Uterus (tissue), 4 donors: ENCODE results near the gene NT5DC2. TPM values are rescaled to one million over a fixed set of nuclear protein-coding genes. Genes with fewer than 3 reads are reported as not detected.

Source experiments
- DNase-seq, 2 donors: peaks; one replicate each; pipeline ENCODE4 v3.0.0-alpha.2; 2019 to 2020
- H3K27ac ChIP-seq, 2 donors: fragments of 200-600 bp; sonication (generic); 1 replicate in 1 of 2; 2 replicates in 1 of 2; pipeline ENCODE4 v1.5.1; 2016 to 2018
- H3K27me3 ChIP-seq, 2 donors: fragments of 200-600 bp; sonication (generic); one replicate each; pipeline ENCODE4 v1.5.1; 2018 to 2019; ENCODE audit warnings: control low read depth in 1 of 2
- H3K36me3 ChIP-seq, 2 donors: fragments of 200-600 bp; sonication (generic); one replicate each; pipeline ENCODE4 v1.5.1; 2019; ENCODE audit warnings: control low read depth in 1 of 2
- H3K4me1 ChIP-seq, 2 donors: fragments of 200-600 bp; sonication (generic); one replicate each; pipeline ENCODE4 v1.5.1; 2018 to 2019; ENCODE audit warnings: control low read depth in 1 of 2
- H3K4me3 ChIP-seq, 2 donors: fragments of 200-600 bp; sonication (generic); 1 replicate in 1 of 2; 2 replicates in 1 of 2; pipeline ENCODE4 v1.5.1; 2018 to 2019; ENCODE audit warnings: mild to moderate bottlenecking in 1 of 2
- H3K9me3 ChIP-seq, 2 donors: fragments of 200-600 bp; sonication (generic); one replicate each; pipeline ENCODE4 v1.5.1; 2019; ENCODE audit warnings: control low read depth in 1 of 2
- CTCF ChIP-seq, 4 experiments: fragments of 200-600 bp in 2 of 4; fragments of 450-650 bp in 2 of 4; sonication (generic) in 2 of 4; IDR thresholded peaks; one replicate each; pipeline ENCODE4 v1.5.1; 2016 to 2019; ENCODE audit warnings: antibody characterized with exemption in 4 of 4, mild to moderate bottlenecking in 2 of 4, moderate library complexity in 1 of 4
- POLR2A ChIP-seq, 2 donors: fragments of 450-650 bp; IDR thresholded peaks; one replicate each; pipeline ENCODE4 v1.6.1; 2016; ENCODE audit warnings: antibody characterized with exemption in 2 of 2, mild to moderate bottlenecking in 1 of 2, moderate library complexity in 1 of 2
- intact Hi-C: fragments of 100-400 bp; cut with DNase I; formaldehyde crosslinking; loops from one replicate; pipeline ENCODE4 v1.15.1; 2023; ENCODE audit warnings: low total_unique reads
- total RNA-seq, 4 donors: library from RNA; depleted of rRNA in 3 of 4; stranded (reverse); fragments of >200 nt in 3 of 4; gene quantifications; one replicate each; pipeline versions ENCODE4 v1.1.0 to v1.2.4, GENCODE V29; 2014 to 2023
- donor health status: DM: yes; HTN: yes; CAD: no.

Gene NT5DC2
- total RNA-seq, 4 donors from 2014 or later = 9.2 to 67.6 (median 29.3) TPM

DNA sequence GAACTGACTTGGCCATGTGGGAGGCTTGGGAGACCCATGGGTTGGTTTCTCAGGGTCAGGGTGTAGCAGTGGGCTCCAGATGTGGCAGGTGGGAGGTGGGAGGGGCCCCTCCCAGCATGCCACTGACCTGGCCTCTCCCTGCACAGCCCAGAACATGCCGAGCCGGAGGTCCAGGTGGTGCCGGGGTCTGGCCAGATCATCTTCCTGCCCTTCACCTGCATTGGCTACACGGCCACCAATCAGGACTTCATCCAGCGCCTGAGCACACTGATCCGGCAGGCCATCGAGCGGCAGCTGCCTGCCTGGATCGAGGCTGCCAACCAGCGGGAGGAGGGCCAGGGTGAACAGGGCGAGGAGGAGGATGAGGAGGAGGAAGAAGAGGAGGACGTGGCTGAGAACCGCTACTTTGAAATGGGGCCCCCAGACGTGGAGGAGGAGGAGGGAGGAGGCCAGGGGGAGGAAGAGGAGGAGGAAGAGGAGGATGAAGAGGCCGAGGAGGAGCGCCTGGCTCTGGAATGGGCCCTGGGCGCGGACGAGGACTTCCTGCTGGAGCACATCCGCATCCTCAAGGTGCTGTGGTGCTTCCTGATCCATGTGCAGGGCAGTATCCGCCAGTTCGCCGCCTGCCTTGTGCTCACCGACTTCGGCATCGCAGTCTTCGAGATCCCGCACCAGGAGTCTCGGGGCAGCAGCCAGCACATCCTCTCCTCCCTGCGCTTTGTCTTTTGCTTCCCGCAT is 46.4 kb downstream of the NT5DC2 start:
- H3K4me3 ChIP-seq = no peak overlapping the region
- no peaks in the 10 kb centered on the region for H3K9me3 ChIP-seq
- TF ChIP-seq CTCF (IDR thresholded peaks at IDR 0.05) = no peak
- no peak for TF ChIP-seq POLR2A (IDR thresholded peaks at IDR 0.05)
- H3K27me3 ChIP-seq = no peaks in the 10 kb centered on the region
- H3K4me1 ChIP-seq = peaks cover 0 to 8% of the 10 kb centered on the region in 2 donors
- intact Hi-C loops = no loop called here
- DNase-seq = no peak
- no peaks in the 10 kb centered on the region for H3K36me3 ChIP-seq
- H3K27ac ChIP-seq = no peak overlapping the region

DNA sequence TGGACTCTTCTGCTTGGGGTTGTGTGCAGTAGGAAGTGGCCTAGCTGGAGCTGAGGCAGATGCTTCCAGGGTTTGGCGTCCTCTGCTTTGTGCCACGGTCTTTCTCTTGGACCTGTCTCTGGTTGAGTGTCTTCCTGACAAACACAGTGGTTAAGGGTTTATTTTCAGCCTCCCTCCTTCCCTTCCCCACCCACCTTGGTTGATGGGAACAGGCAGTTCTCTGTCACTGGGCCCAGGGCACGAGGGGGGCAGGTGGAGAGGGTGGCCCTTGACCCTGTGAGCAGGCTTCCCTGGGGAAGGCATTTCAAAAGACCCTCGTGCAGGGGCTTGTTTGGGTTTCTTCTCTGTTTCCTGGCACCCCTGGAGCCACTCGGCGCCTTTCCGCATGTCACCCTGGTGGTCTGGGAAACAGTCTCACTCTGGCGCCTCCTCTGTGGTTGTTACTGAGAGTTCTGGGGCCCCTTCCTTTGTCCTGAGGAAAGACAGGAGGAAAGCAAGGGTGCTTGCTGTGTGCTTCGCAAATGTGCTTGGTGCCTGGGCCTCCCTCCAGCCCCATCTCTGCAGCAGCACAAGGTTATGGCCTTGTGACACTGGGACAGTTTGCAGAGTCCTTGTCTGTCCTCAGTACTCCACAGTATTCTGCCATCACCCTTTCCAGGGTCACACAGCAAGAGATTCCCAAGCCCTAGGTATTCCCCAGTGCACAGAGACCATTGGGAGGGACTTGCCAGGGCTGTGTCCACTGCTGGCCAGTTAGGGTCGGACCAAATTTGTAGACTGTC is 48.8 kb downstream of the NT5DC2 start:
- Histone ChIP-seq H3K9me3 (no peaks in the 10 kb centered on the region), H3K27me3 (no peaks in the 10 kb centered on the region), H3K36me3 (no peaks in the 10 kb centered on the region), H3K27ac (peak overlapping the region; percentile 61 to 84), H3K4me1 (peaks cover 0 to 8% of the 10 kb centered on the region in 2 donors), H3K4me3 (no peak overlapping the region)
- intact Hi-C loops = no loop called here
- no peak for DNase-seq
- TF ChIP-seq POLR2A (IDR thresholded peaks at IDR 0.05) (no peak), CTCF (IDR thresholded peaks at IDR 0.05) (no peak)

DNA sequence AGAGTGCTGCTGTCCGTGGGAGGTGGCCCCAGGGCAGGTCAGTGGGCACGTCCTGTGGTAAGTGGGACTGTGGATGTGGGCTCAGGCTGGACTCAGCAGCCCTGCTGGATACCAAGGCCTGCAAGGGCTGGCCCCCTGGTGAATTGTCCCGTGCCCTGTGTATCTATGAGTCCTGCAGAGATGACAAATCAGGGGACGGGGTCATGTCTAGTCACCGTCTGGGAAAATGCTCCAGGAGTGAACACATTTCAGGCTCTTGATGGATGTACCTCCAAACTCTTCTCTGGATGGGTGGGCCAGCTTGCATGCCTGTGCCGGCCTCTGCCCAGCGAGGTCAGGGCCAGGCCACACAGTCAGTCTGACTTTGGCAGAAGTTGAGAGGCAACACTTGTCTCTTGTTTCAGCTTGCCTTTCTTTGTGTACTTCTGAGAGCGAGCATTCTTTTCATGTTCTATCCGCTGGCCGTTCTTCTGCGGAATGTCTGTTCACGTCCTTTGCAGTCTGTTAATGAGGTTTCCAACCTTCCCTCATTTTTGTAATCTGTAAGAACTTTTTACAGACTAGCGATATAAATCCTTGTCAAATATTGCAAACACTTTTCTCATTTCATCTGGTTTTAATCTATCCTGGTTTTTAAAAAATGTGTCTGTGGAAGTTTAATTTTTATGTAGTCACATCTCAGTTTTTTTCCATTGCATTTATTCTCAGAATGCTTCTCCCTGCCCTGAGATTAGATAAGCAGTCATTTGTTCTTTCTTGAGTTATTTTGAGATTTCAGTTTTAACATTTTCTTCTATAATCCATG is 49.9 kb downstream of the NT5DC2 start:
- no peaks in the 10 kb centered on the region for H3K27me3 ChIP-seq
- DNase-seq = no peak
- H3K4me3 ChIP-seq = no peak overlapping the region
- H3K36me3 ChIP-seq = no peaks in the 10 kb centered on the region
- H3K27ac ChIP-seq = peak overlapping the region; percentile 61 to 84
- peaks cover 0 to 8% of the 10 kb centered on the region in 2 donors for H3K4me1 ChIP-seq
- no peaks in the 10 kb centered on the region for H3K9me3 ChIP-seq
- TF ChIP-seq CTCF (IDR thresholded peaks at IDR 0.05) (no peak), POLR2A (IDR thresholded peaks at IDR 0.05) (no peak)
- intact Hi-C loops = no loop called here

DNA sequence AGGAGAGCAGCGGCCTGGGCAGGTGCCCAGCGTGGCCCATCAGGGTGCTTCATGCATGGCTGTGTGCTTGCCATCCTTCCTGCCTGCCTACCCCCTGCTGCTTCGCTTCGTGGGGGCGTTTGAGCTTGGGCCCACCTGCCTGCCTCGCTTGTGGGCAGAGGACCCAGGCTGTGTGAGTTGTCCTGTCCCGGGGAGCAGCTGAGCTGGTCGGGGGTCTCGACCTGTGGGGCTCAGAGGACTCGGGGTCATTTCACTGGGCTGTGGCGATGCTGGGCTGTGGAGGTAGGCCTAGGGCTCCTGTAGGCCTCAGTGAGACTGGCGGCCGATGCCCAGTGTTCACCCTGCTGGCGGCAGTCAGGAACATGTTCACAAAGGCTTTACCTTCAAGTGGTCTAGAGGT is 50.6 kb downstream of the NT5DC2 start:
- no peak for TF ChIP-seq CTCF (IDR thresholded peaks at IDR 0.05)
- no peak for TF ChIP-seq POLR2A (IDR thresholded peaks at IDR 0.05)
- no peak for DNase-seq
- no peaks in the 10 kb centered on the region for H3K36me3 ChIP-seq
- H3K4me3 ChIP-seq = no peak overlapping the region
- intact Hi-C loops = no loop called here
- H3K4me1 ChIP-seq = peaks cover 0 to 8% of the 10 kb centered on the region in 2 donors
- H3K27ac ChIP-seq = peak overlapping the region; percentile 61 to 84
- no peaks in the 10 kb centered on the region for H3K27me3 ChIP-seq
- no peaks in the 10 kb centered on the region for H3K9me3 ChIP-seq
